GM23248 (cell line): ENCODE measurements around the gene FBXO46.

ENCODE experiments used
- EZH2 ChIP-seq: fragments of 200-600 bp; sonication (generic); IDR thresholded peaks from 2 replicates; pipeline ENCODE4 v1.6.1; 2018; ENCODE audit warnings: antibody characterized with exemption, mild to moderate bottlenecking; ENCODE audit not compliant: insufficient read depth, poor library complexity, severe bottlenecking
- EZH2phosphoT487 ChIP-seq: fragments of 200-600 bp; sonication (generic); IDR thresholded peaks from 2 replicates; pipeline ENCODE4 v1.6.1; 2018; ENCODE audit warnings: antibody characterized with exemption, moderate library complexity, mild to moderate bottlenecking, low read depth; ENCODE audit not compliant: insufficient read depth

DNA sequence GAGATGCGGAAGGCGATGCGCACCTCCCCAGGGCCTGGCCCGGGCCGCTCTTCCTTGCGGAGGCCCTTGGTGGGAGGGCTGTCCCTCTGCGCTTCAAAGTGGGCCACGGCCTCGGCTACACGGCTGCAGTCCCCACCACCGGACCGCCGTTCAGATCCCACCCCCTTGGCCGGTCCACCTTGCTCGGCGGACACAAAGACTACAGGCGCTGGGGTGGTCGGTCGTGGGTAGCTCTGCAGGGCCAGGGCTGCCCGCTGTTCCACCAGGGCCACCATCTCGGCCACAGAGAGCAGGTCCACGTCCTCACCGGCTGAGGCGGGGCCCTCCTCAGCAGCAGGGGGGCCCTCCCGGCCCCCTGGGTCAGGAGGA is 18.0 kb downstream of the FBXO46 start:
- TF ChIP-seq EZH2phosphoT487 (no peak), EZH2 (no peak)
